Activated T-cell treated with anti-CD3 and anti-CD28 coated beads for 48 hours (primary cell): Measurements from ENCODE around the gene ARHGAP26.
A peak's percentile ranks its signal among the peaks of the same experiment; 100 is the strongest.

Source experiments
- DNase-seq: peaks from one replicate; pipeline ENCODE4 v3.0.0-alpha.2; 2020; ENCODE audit warnings: low read depth

The ARHGAP26 gene

GRCh38 chr5:142769793-142770649 is at the start of gene ARHGAP26:
Gene ARHGAP26 (plus strand): TSS chr5:142770377. CDS start chr5:142770762, 385 bp downstream.
- DNase-seq, result peak; percentile 93

- DNase-seq, result no peak
Measured at GRCh38 chr5:142720641-142721271, 49.4 kb upstream of the ARHGAP26 start.

- DNase-seq, result no peak
Measured at GRCh38 chr5:142722146-142722545, 48.0 kb upstream of the ARHGAP26 start.

- DNase-seq, result no peak
Measured at GRCh38 chr5:142722896-142723295, 47.3 kb upstream of the ARHGAP26 start.

GRCh38 chr5:142724821-142725220 is 45.4 kb upstream of the ARHGAP26 start:
- no peak for DNase-seq

- DNase-seq, result no peak
Measured at GRCh38 chr5:142725231-142726187, 44.7 kb upstream of the ARHGAP26 start.

GRCh38 chr5:142726188-142726731 is 43.9 kb upstream of the ARHGAP26 start:
- DNase-seq, result no peak

GRCh38 chr5:142727735-142728047 is 42.5 kb upstream of the ARHGAP26 start:
- DNase-seq, result no peak

GRCh38 chr5:142735323-142736246 is 34.6 kb upstream of the ARHGAP26 start:
- no peak for DNase-seq

GRCh38 chr5:142736247-142736632 is 33.9 kb upstream of the ARHGAP26 start:
- DNase-seq, result no peak

- DNase-seq, result no peak
Measured at GRCh38 chr5:142737179-142737578, 33.0 kb upstream of the ARHGAP26 start.

GRCh38 chr5:142740474-142741242 is 29.5 kb upstream of the ARHGAP26 start:
- no peak for DNase-seq

GRCh38 chr5:142743592-142744441 is 26.4 kb upstream of the ARHGAP26 start:
- DNase-seq, result no peak

- DNase-seq, result no peak
Measured at GRCh38 chr5:142745268-142745667, 24.9 kb upstream of the ARHGAP26 start.

GRCh38 chr5:142746532-142747433 is 23.4 kb upstream of the ARHGAP26 start:
- no peak for DNase-seq

GRCh38 chr5:142748132-142748531 is 22.0 kb upstream of the ARHGAP26 start:
- DNase-seq, result no peak

- peak; percentile 35 for DNase-seq
Measured at GRCh38 chr5:142748568-142749249, 21.5 kb upstream of the ARHGAP26 start.

- no peak for DNase-seq
Measured at GRCh38 chr5:142749321-142749720, 20.9 kb upstream of the ARHGAP26 start.
